Mesodermal cell (in vitro differentiated cells): Measurements from ENCODE around the gene TMEM117.

ENCODE experiments used
- H3K27ac ChIP-seq: 2 replicates; pipeline ENCODE4 v1.7.0; 2013; ENCODE audit warnings: mild to moderate bottlenecking, low read depth, low read length, moderate library complexity; ENCODE audit not compliant: severe bottlenecking
- H3K36me3 ChIP-seq: 2 replicates; pipeline ENCODE4 v1.7.1; 2013; ENCODE audit warnings: mild to moderate bottlenecking, low read length, moderate library complexity; ENCODE audit not compliant: control insufficient read depth, insufficient read depth
- H3K4me1 ChIP-seq: one replicate; pipeline ENCODE4 v1.7.1; 2013; ENCODE audit warnings: mild to moderate bottlenecking, low read length; ENCODE audit not compliant: insufficient read depth, control insufficient read depth, poor library complexity, severe bottlenecking
- H3K4me3 ChIP-seq: 2 replicates; pipeline ENCODE4 v1.7.0; 2013; ENCODE audit warnings: low read length, control low read depth, mild to moderate bottlenecking; ENCODE audit not compliant: insufficient read depth, poor library complexity, severe bottlenecking; ENCODE audit errors: extremely low read depth
- H3K9me3 ChIP-seq: 2 replicates; pipeline ENCODE4 v1.7.1; 2013; ENCODE audit warnings: mild to moderate bottlenecking, low read length, moderate library complexity; ENCODE audit not compliant: control insufficient read depth
- WGBS, 2 experiments: methylation state at CpG; one replicate each; pipeline ENCODE4 v1.1.5; 2013; ENCODE audit warnings: missing lambda C conversion rate in 2 of 2; ENCODE audit not compliant: insufficient coverage in 2 of 2; 5-methylcytosine and 5-hydroxymethylcytosine counted together

The TMEM117 gene

GRCh38 chr12:44206045-44206444, 370.2 kb downstream of the TMEM117 start:
- Histone ChIP-seq H3K4me3 (no peak overlapping the region), H3K9me3 (no peaks in the 10 kb centered on the region), H3K4me1 (no peaks in the 10 kb centered on the region), H3K36me3 (no peaks in the 10 kb centered on the region), H3K27ac (no peak overlapping the region)
- WGBS, 2 experiments, result 89 to 92% methylated on average over 4 of the region's 5 CpGs

GRCh38 chr12:44217146-44217883, 381.4 kb downstream of the TMEM117 start:
- WGBS, 2 experiments, result 88 to 100% methylated on average over 1 to 2 of the region's 4 CpGs
- Histone ChIP-seq H3K4me3 (no peak overlapping the region), H3K36me3 (no peaks in the 10 kb centered on the region)

GRCh38 chr12:44223736-44224135, 387.9 kb downstream of the TMEM117 start:
- WGBS, 2 experiments, result 46 to 71% methylated on average over 2 of the region's 2 CpGs

More at GRCh38 chr12:44217146-44217883, 381.4 kb downstream of the TMEM117 start:
- H3K9me3 ChIP-seq, result no peaks in the 10 kb centered on the region
- no peak overlapping the region for H3K27ac ChIP-seq
- H3K4me1 ChIP-seq, result no peaks in the 10 kb centered on the region

GRCh38 chr12:44224399-44225148, 388.7 kb downstream of the TMEM117 start:
- no peaks in the 10 kb centered on the region for H3K9me3 ChIP-seq
- no peak overlapping the region for H3K27ac ChIP-seq
- no peaks in the 10 kb centered on the region for H3K4me1 ChIP-seq
- H3K4me3 ChIP-seq, result no peak overlapping the region
- H3K36me3 ChIP-seq, result no peaks in the 10 kb centered on the region
- WGBS, 2 experiments, result 90% methylated on average over 2 of the region's 4 CpGs; no CpG with 5 or more reads in 1 of the 2 experiments

More at GRCh38 chr12:44223736-44224135, 387.9 kb downstream of the TMEM117 start:
- Histone ChIP-seq H3K4me3 (no peak overlapping the region), H3K4me1 (no peaks in the 10 kb centered on the region), H3K27ac (no peak overlapping the region), H3K36me3 (no peaks in the 10 kb centered on the region), H3K9me3 (no peaks in the 10 kb centered on the region)

GRCh38 chr12:44225149-44225510, 389.2 kb downstream of the TMEM117 start:
- Histone ChIP-seq H3K9me3 (no peaks in the 10 kb centered on the region), H3K4me3 (no peak overlapping the region), H3K4me1 (no peaks in the 10 kb centered on the region), H3K27ac (no peak overlapping the region), H3K36me3 (no peaks in the 10 kb centered on the region)
- WGBS, 2 experiments, result 100% methylated on average over 1 of the region's 2 CpGs

GRCh38 chr12:44227616-44228015, 391.7 kb downstream of the TMEM117 start:
- H3K27ac ChIP-seq, result no peak overlapping the region
- WGBS, 2 experiments, result 100% methylated on average over 1 of the region's 2 CpGs; no CpG with 5 or more reads in 1 of the 2 experiments
- no peaks in the 10 kb centered on the region for H3K4me1 ChIP-seq
- H3K36me3 ChIP-seq, result no peaks in the 10 kb centered on the region
- no peak overlapping the region for H3K4me3 ChIP-seq
- no peaks in the 10 kb centered on the region for H3K9me3 ChIP-seq

- Histone ChIP-seq H3K27ac (no peak overlapping the region), H3K4me1 (no peaks in the 10 kb centered on the region), H3K36me3 (no peaks in the 10 kb centered on the region)
These were observed 394.0 kb downstream of the TMEM117 start for GRCh38 chr12:44229846-44230245.

GRCh38 chr12:44235674-44236073, 399.8 kb downstream of the TMEM117 start:
- WGBS, 2 experiments, result no CpG with 5 or more reads among the region's 1 CpG
- no peak overlapping the region for H3K27ac ChIP-seq

More at GRCh38 chr12:44229846-44230245, 394.0 kb downstream of the TMEM117 start:
- Histone ChIP-seq H3K9me3 (no peaks in the 10 kb centered on the region), H3K4me3 (no peak overlapping the region)
- WGBS, 2 experiments, result 85% methylated on average over 2 of the region's 4 CpGs; no CpG with 5 or more reads in 1 of the 2 experiments

GRCh38 chr12:44240186-44240585, 404.3 kb downstream of the TMEM117 start:
- H3K4me3 ChIP-seq, result no peak overlapping the region
- H3K9me3 ChIP-seq, result no peaks in the 10 kb centered on the region
- no CpG with 5 or more reads among the region's 2 CpGs for WGBS, 2 experiments
- no peaks in the 10 kb centered on the region for H3K36me3 ChIP-seq
- no peaks in the 10 kb centered on the region for H3K4me1 ChIP-seq
- H3K27ac ChIP-seq, result no peak overlapping the region

More at GRCh38 chr12:44235674-44236073, 399.8 kb downstream of the TMEM117 start:
- Histone ChIP-seq H3K4me1 (no peaks in the 10 kb centered on the region), H3K9me3 (no peaks in the 10 kb centered on the region), H3K36me3 (no peaks in the 10 kb centered on the region), H3K4me3 (no peak overlapping the region)

GRCh38 chr12:44245932-44246331, 410.1 kb downstream of the TMEM117 start:
- Histone ChIP-seq H3K4me1 (no peaks in the 10 kb centered on the region), H3K36me3 (no peaks in the 10 kb centered on the region), H3K9me3 (no peaks in the 10 kb centered on the region), H3K27ac (no peak overlapping the region), H3K4me3 (no peak overlapping the region)
- WGBS, 2 experiments, result no CpG with 5 or more reads among the region's 2 CpGs
